ENCODE data around the gene SLC3A2. TPM values are rescaled to one million over a fixed set of nuclear protein-coding genes. Genes with fewer than 3 reads are reported as not detected.

The SLC3A2 gene
- total and polyA plus RNA-seq, 4 donors, result 34.3 to 59.5 (median 51.0) TPM

- 42% methylated on average over 6 of the region's 6 CpGs for WGBS
- no peaks in the 10 kb centered on the region for H3K27me3 ChIP-seq (ENCODE audit: control insufficient read depth in 4 of 4, insufficient read depth in 4 of 4, low read length in 3 of 4)
- H3K4me3 ChIP-seq (ENCODE audit: low read depth in 1 of 3, low read length in 3 of 3), result no peak overlapping the region
- H3K9me3 ChIP-seq (ENCODE audit: control insufficient read depth in 4 of 4, low read length in 3 of 4), result no peaks in the 10 kb centered on the region
- no peak overlapping the region for H3K9ac ChIP-seq (ENCODE audit: low read depth in 1 of 2, low read length in 2 of 2)
- peaks cover 0 to 26% (median 16%) of the 10 kb centered on the region in 4 donors for H3K4me1 ChIP-seq (ENCODE audit: control insufficient read depth in 4 of 4, insufficient read depth in 4 of 4, low read length in 3 of 4)
- no peaks in the 10 kb centered on the region for H3K36me3 ChIP-seq (ENCODE audit: control insufficient read depth in 4 of 4, insufficient read depth in 3 of 4, low read depth in 1 of 4, low read length in 3 of 4)
- DNase-seq (ENCODE audit: low spot score), result no peak
- peak overlapping the region; percentile 40 to 68 for H3K27ac ChIP-seq (ENCODE audit: low read depth in 1 of 2, low read length in 2 of 2)
- no peak for TF ChIP-seq FOXA2 (IDR thresholded peaks at IDR 0.05)
- TF ChIP-seq JUND (IDR thresholded peaks at IDR 0.05), result no peak
- no peak for TF ChIP-seq MAX (IDR thresholded peaks at IDR 0.05)
- TF ChIP-seq YY1 (IDR thresholded peaks at IDR 0.05), result no peak
- TF ChIP-seq HNF4G (IDR thresholded peaks at IDR 0.05), result no peak
- peak in 1 of 2 donors; percentile 20 for TF ChIP-seq HNF4A (conservative IDR thresholded peaks at IDR 0.05)
- TF ChIP-seq RAD21 (IDR thresholded peaks at IDR 0.05), result peak in 1 of 2 donors; percentile 4
- TF ChIP-seq SP1 (IDR thresholded peaks at IDR 0.05), result peak; percentile 63
- TF ChIP-seq GABPA (IDR thresholded peaks at IDR 0.05 in 1 of 2, conservative IDR thresholded peaks at IDR 0.05 in 1 of 2), result peak; percentile 24 to 69
- TF ChIP-seq CTCF (IDR thresholded peaks at IDR 0.05; ENCODE audit: low read depth, low read length, missing input control), result no peak
- no peak for TF ChIP-seq EGR1 (IDR thresholded peaks at IDR 0.05; ENCODE audit: low read depth in 2 of 2)
- peak; percentile 78 to 83 for TF ChIP-seq RXRA (IDR thresholded peaks at IDR 0.05)
- no peak for TF ChIP-seq REST (IDR thresholded peaks at IDR 0.05)
- TF ChIP-seq FOXA1 (IDR thresholded peaks at IDR 0.05), result no peak
- TF ChIP-seq NR2F2 (IDR thresholded peaks at IDR 0.05), result no peak
- TF ChIP-seq ZBTB33 (IDR thresholded peaks at IDR 0.05), result no peak
- no peak for TF ChIP-seq TAF1 (conservative IDR thresholded peaks at IDR 0.05)
These were observed 4.0 kb upstream of the SLC3A2 start for GRCh38 chr11:62876712-62877111.
